Measurements from ENCODE around the gene SELENOF.

SELENOF gene

GRCh38 chr1:86942743-86943142 is 28.8 kb upstream of the SELENOF start:
- Histone ChIP-seq H3K27me3 (ENCODE audit: insufficient read depth, low read length) (no peaks in the 10 kb centered on the region), H3K4me3 (ENCODE audit: low read depth, low read length, poor library complexity, severe bottlenecking) (no peak overlapping the region), H3K27ac (ENCODE audit: low read depth, low read length, poor library complexity, severe bottlenecking) (no peak overlapping the region), H3F3A (ENCODE audit: insufficient read depth, low read length) (no peaks in the 10 kb centered on the region), H3K9ac (ENCODE audit: low read length) (no peak overlapping the region), H3K36me3 (ENCODE audit: insufficient read depth, low read length) (no peaks in the 10 kb centered on the region), H3K79me2 (ENCODE audit: insufficient read depth, low read length) (peaks cover 92% of the 10 kb centered on the region), H2AFZ (ENCODE audit: low read length) (no peak overlapping the region), H3K4me1 (ENCODE audit: insufficient read depth, low read length, severe bottlenecking) (peaks cover 20% of the 10 kb centered on the region), H3K9me3 (ENCODE audit: low read length) (no peaks in the 10 kb centered on the region), H3K9me2 (ENCODE audit: low read depth, low read length) (no peaks in the 10 kb centered on the region), H4K20me1 (ENCODE audit: insufficient read depth, low read length) (no peaks in the 10 kb centered on the region), H3K4me2 (ENCODE audit: low read length) (no peak overlapping the region)
- no peak for TF ChIP-seq EZH2 (IDR thresholded peaks at IDR 0.05; ENCODE audit: borderline replicate concordance, low read length)
- TF ChIP-seq, protein P1, sequence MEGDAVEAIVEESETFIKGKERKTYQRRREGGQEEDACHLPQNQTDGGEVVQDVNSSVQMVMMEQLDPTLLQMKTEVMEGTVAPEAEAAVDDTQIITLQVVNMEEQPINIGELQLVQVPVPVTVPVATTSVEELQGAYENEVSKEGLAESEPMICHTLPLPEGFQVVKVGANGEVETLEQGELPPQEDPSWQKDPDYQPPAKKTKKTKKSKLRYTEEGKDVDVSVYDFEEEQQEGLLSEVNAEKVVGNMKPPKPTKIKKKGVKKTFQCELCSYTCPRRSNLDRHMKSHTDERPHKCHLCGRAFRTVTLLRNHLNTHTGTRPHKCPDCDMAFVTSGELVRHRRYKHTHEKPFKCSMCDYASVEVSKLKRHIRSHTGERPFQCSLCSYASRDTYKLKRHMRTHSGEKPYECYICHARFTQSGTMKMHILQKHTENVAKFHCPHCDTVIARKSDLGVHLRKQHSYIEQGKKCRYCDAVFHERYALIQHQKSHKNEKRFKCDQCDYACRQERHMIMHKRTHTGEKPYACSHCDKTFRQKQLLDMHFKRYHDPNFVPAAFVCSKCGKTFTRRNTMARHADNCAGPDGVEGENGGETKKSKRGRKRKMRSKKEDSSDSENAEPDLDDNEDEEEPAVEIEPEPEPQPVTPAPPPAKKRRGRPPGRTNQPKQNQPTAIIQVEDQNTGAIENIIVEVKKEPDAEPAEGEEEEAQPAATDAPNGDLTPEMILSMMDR (IDR thresholded peaks at IDR 0.05; ENCODE audit: low read length): no peak

DNA sequence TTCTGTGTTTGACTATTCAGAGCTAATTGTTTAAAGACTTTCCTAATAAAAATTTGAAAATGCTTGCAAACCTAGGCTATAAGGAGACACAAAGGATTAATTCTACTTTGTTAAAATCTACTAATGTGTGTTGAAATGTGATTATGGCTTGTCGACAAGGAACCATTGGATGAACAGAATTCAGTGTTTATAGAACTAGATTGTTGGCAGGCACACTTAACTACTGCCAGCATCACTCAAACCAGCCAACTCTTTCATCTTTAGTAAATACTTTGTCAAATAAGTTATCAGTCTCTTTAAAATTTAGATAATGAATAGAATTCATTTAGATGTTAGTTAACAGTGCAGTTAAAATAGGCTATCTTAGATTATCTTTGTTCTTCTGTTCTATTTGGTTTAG is 28.1 kb upstream of the SELENOF start:
- no peaks in the 10 kb centered on the region for H3K27me3 ChIP-seq (ENCODE audit: insufficient read depth, low read length)
- H3K4me3 ChIP-seq (ENCODE audit: low read depth, low read length, poor library complexity, severe bottlenecking): no peak overlapping the region
- H4K20me1 ChIP-seq (ENCODE audit: insufficient read depth, low read length): no peaks in the 10 kb centered on the region
- no peak overlapping the region for H3K27ac ChIP-seq (ENCODE audit: low read depth, low read length, poor library complexity, severe bottlenecking)
- H3K4me1 ChIP-seq (ENCODE audit: insufficient read depth, low read length, severe bottlenecking): peaks cover 25% of the 10 kb centered on the region
- no peaks in the 10 kb centered on the region for H3F3A ChIP-seq (ENCODE audit: insufficient read depth, low read length)
- H3K9me3 ChIP-seq (ENCODE audit: low read length): no peaks in the 10 kb centered on the region
- H2AFZ ChIP-seq (ENCODE audit: low read length): no peak overlapping the region
- TF ChIP-seq, protein P1 (IDR thresholded peaks at IDR 0.05; ENCODE audit: low read length): no peak
- no peak for TF ChIP-seq EZH2 (IDR thresholded peaks at IDR 0.05; ENCODE audit: borderline replicate concordance, low read length)
- no peaks in the 10 kb centered on the region for H3K9me2 ChIP-seq (ENCODE audit: low read depth, low read length)
- H3K79me2 ChIP-seq (ENCODE audit: insufficient read depth, low read length): peaks cover 93% of the 10 kb centered on the region
- no peak overlapping the region for H3K9ac ChIP-seq (ENCODE audit: low read length)
- no peak overlapping the region for H3K4me2 ChIP-seq (ENCODE audit: low read length)
- no peaks in the 10 kb centered on the region for H3K36me3 ChIP-seq (ENCODE audit: insufficient read depth, low read length)

- TF ChIP-seq, protein P1 (IDR thresholded peaks at IDR 0.05; ENCODE audit: low read length): no peak
- TF ChIP-seq EZH2 (IDR thresholded peaks at IDR 0.05; ENCODE audit: borderline replicate concordance, low read length): no peak
- peaks cover 93% of the 10 kb centered on the region for H3K79me2 ChIP-seq (ENCODE audit: insufficient read depth, low read length)
These were observed 26.7 kb upstream of the SELENOF start for GRCh38 chr1:86940599-86940998.

More at GRCh38 chr1:86940599-86940998, 26.7 kb upstream of the SELENOF start:
- H3K27ac ChIP-seq (ENCODE audit: low read depth, low read length, poor library complexity, severe bottlenecking): no peak overlapping the region
- no peaks in the 10 kb centered on the region for H3K27me3 ChIP-seq (ENCODE audit: insufficient read depth, low read length)
- H3K4me1 ChIP-seq (ENCODE audit: insufficient read depth, low read length, severe bottlenecking): peaks cover 33% of the 10 kb centered on the region
- H3K9ac ChIP-seq (ENCODE audit: low read length): no peak overlapping the region
- H3K4me2 ChIP-seq (ENCODE audit: low read length): no peak overlapping the region
- H2AFZ ChIP-seq (ENCODE audit: low read length): no peak overlapping the region
- H3K9me2 ChIP-seq (ENCODE audit: low read depth, low read length): no peaks in the 10 kb centered on the region
- H4K20me1 ChIP-seq (ENCODE audit: insufficient read depth, low read length): no peaks in the 10 kb centered on the region
- no peaks in the 10 kb centered on the region for H3K9me3 ChIP-seq (ENCODE audit: low read length)
- H3K36me3 ChIP-seq (ENCODE audit: insufficient read depth, low read length): no peaks in the 10 kb centered on the region
- H3F3A ChIP-seq (ENCODE audit: insufficient read depth, low read length): no peaks in the 10 kb centered on the region
- H3K4me3 ChIP-seq (ENCODE audit: low read depth, low read length, poor library complexity, severe bottlenecking): no peak overlapping the region

Data from OCI-LY1 (cell line).